ENCODE data around the gene GCLM. TPM values are rescaled to one million over a fixed set of nuclear protein-coding genes. Genes with fewer than 3 reads are reported as not detected.

Gene GCLM
- total and polyA plus RNA-seq, 9 of the 15 experiments (the other 6 are each of a cell fraction or from before 2014, with no cell fraction given): 9.3 to 71.6 (median 24.5) TPM

- TF ChIP-seq, protein P1, sequence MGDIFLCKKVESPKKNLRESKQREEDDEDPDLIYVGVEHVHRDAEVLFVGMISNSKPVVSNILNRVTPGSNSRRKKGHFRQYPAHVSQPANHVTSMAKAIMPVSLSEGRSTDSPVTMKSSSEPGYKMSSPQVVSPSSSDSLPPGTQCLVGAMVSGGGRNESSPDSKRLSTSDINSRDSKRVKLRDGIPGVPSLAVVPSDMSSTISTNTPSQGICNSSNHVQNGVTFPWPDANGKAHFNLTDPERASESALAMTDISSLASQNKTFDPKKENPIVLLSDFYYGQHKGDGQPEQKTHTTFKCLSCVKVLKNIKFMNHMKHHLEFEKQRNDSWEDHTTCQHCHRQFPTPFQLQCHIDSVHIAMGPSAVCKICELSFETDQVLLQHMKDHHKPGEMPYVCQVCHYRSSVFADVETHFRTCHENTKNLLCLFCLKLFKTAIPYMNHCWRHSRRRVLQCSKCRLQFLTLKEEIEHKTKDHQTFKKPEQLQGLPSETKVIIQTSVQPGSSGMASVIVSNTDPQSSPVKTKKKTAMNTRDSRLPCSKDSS (IDR thresholded peaks at IDR 0.05; ENCODE audit: low read depth, partially characterized antibody): no peak
- TF ChIP-seq NFYB (IDR thresholded peaks at IDR 0.05; ENCODE audit: extremely low read depth, insufficient read length) (no peak), KLF13 (tag; IDR thresholded peaks at IDR 0.05; ENCODE audit: borderline replicate concordance, low read depth) (no peak), PPARD (CRISPR knock-in tag; IDR thresholded peaks at IDR 0.05) (no peak), CTCF (IDR thresholded peaks at IDR 0.05 in 2 of 3, conservative IDR thresholded peaks at IDR 0.05 in 1 of 3; ENCODE audit: insufficient read depth in 2 of 3, low read depth in 1 of 3, low read length in 3 of 3) (peak; percentile 75 to 93 (median 78)), SLC30A9 (CRISPR knock-in tag; IDR thresholded peaks at IDR 0.05) (no peak), ESRRB (CRISPR knock-in tag; IDR thresholded peaks at IDR 0.05; ENCODE audit: borderline replicate concordance) (no peak), HDAC3 (IDR thresholded peaks at IDR 0.05; ENCODE audit: borderline replicate concordance, partially characterized antibody) (no peak), ELF4 (CRISPR knock-in tag; IDR thresholded peaks at IDR 0.05) (no peak), SMARCB1 (IDR thresholded peaks at IDR 0.05; ENCODE audit: insufficient read length, low read depth) (no peak), KLF16 (IDR thresholded peaks at IDR 0.05) (peak; percentile 66), MYBL2 (IDR thresholded peaks at IDR 0.05; ENCODE audit: low read depth) (no peak), MYBL2 (CRISPR knock-in tag; IDR thresholded peaks at IDR 0.05; ENCODE audit: borderline replicate concordance) (no peak), TCF7 (IDR thresholded peaks at IDR 0.05; ENCODE audit: borderline replicate concordance) (no peak), SMARCC2 (IDR thresholded peaks at IDR 0.05; ENCODE audit: low read depth) (peak; percentile 57; the same call in 1 of the 2 replicates), ATF1 (CRISPR knock-in tag; IDR thresholded peaks at IDR 0.05) (no peak), ATF1 (tag; IDR thresholded peaks at IDR 0.05) (no peak), OTX1 (CRISPR knock-in tag; IDR thresholded peaks at IDR 0.05) (no peak), SMC3 (conservative IDR thresholded peaks at IDR 0.05; ENCODE audit: insufficient read depth, low read depth, low read length) (peak; percentile 68), SIN3B (IDR thresholded peaks at IDR 0.05; ENCODE audit: low read depth) (no peak), ZNF75A (CRISPR knock-in tag; IDR thresholded peaks at IDR 0.05) (no peak), NR2F6 (CRISPR knock-in tag; IDR thresholded peaks at IDR 0.05) (no peak), HNRNPH1 (optimal IDR thresholded peaks at IDR 0.05; ENCODE audit: low read depth, low read length) (no peak), HMG20A (CRISPR knock-in tag; conservative IDR thresholded peaks at IDR 0.05) (no peak)
Measured at GRCh38 chr1:93844262-93845045, 64.8 kb downstream of the GCLM start (continued).

Measured in K562 (cell line).